ENCODE results near the gene FAM169A. TPM values are rescaled to one million over a fixed set of nuclear protein-coding genes. Genes with fewer than 3 reads are reported as not detected.

The FAM169A gene
- polyA plus RNA-seq, 2 of the 4 experiments (the other 2 are of a cell fraction): 7.9 to 18.3 TPM

DNA sequence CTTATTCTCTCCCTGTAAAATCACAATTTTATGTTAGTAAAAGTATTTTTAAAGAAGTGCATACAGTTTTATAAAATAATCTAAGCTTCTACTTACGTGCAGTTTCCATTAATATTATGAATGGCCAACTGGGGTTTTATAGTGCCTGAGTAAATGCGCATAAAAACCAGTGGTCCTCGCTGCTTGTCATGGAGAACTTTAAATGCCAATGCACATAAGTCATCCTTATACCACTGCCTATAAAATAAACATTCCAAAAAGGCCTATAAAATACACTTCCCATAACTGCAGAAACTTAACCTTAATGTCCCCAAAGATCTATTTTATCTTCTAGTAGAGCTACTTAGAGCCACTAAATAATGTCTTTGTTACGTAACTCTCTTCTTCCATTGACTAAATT, 127.8 kb downstream of the FAM169A start (continued):
- TF ChIP-seq FOSB (CRISPR knock-in tag; IDR thresholded peaks at IDR 0.05) (no peak), SREBF2 (IDR thresholded peaks at IDR 0.05) (no peak), RAD21 (conservative IDR thresholded peaks at IDR 0.05 in 1 of 2, IDR thresholded peaks at IDR 0.05 in 1 of 2) (no peak)

DNA sequence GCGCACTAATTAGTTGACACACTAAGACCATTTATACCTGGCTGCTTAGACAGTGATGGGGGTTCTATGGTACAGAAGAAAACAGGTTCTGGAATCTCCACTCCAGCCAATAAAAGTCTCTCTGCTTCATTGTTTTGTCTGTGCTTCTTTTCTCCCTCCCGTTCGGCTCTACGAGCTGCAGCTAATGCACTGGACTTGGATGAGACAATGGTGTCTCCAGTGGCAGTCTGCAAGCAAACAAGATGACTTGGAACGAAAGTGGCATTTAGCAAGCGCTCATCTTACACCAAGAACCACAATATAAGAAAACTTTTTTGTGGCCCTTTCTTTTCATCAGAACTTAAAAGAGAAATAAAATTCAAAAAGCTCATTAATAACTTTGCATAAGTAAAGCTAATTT, 129.4 kb downstream of the FAM169A start:
- POLR2A ChIA-PET: no interaction called here
- H3K9me3 ChIP-seq: no peaks in the 10 kb centered on the region
- no peak for DNase-seq (ENCODE audit: low read depth in 1 of 2, low spot score in 1 of 2)
- no peak overlapping the region for H3K27ac ChIP-seq
- no peak overlapping the region for H3K4me3 ChIP-seq
- TF ChIP-seq, protein P1, sequence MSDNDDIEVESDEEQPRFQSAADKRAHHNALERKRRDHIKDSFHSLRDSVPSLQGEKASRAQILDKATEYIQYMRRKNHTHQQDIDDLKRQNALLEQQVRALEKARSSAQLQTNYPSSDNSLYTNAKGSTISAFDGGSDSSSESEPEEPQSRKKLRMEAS (IDR thresholded peaks at IDR 0.05): no peak
- TF ChIP-seq ZNF302 (CRISPR knock-in tag; IDR thresholded peaks at IDR 0.05): no peak
- TF ChIP-seq CHD2 (IDR thresholded peaks at IDR 0.05; ENCODE audit: low read length, partially characterized antibody): no peak
- TF ChIP-seq HOXA7 (CRISPR knock-in tag; IDR thresholded peaks at IDR 0.05): no peak
- TF ChIP-seq RCOR1 (IDR thresholded peaks at IDR 0.05; ENCODE audit: low read depth, low read length): no peak
- no peak for TF ChIP-seq ZSCAN20 (CRISPR knock-in tag; IDR thresholded peaks at IDR 0.05)
- H3K4me2 ChIP-seq: no peak overlapping the region
- 91% methylated on average over 6 of the region's 6 CpGs for WGBS (ENCODE audit: missing lambda C conversion rate)
- no peaks in the 10 kb centered on the region for H3K4me1 ChIP-seq
- FAIRE-seq: no peak
- CTCF ChIA-PET: interaction anchor here (0.7 kb wide), 1 partner anchor 11 kb away, joined by 3 read pairs; no protein-coding TSS in a partner anchor
- ATAC-seq: no peak

Small RNA genes within 50 kb of the gene (small RNA-seq; reads per million reads assigned to genes)
- gene RF00561: 0 reads per million in 6 experiments

Other genes starting within 250 kb of the FAM169A start
- 20.0 and 22.5 TPM in 2 replicates for gene ENC1, start 225.7 kb downstream of the FAM169A start, polyA plus RNA-seq (2011; rRNA removed)
- 17.0 to 21.3 TPM (median 20.4 TPM) in 3 replicates for gene ENC1, start 225.7 kb downstream of the FAM169A start, polyA plus RNA-seq (2017; fragmentation: RNase III; extraction: RNeasy Plus Mini Kit Qiagen cat#74134 plus additional on column Dnase treatment)
- 111 and 153 TPM in 2 replicates for gene HEXB, start 181.2 kb downstream of the FAM169A start, polyA plus RNA-seq (2011; rRNA removed)
- gene HEXB, start 181.2 kb downstream of the FAM169A start, polyA plus RNA-seq (2017; fragmentation: RNase III; extraction: RNeasy Plus Mini Kit Qiagen cat#74134 plus additional on column Dnase treatment): 75.4 to 83.5 TPM (median 79.2 TPM) in 3 replicates
- gene GFM2, start 99.3 kb downstream of the FAM169A start, polyA plus RNA-seq (2011; rRNA removed): 54.9 and 63.1 TPM in 2 replicates
- 32.2 to 36.5 TPM (median 34.9 TPM) in 3 replicates for gene GFM2, start 99.3 kb downstream of the FAM169A start, polyA plus RNA-seq (2017; fragmentation: RNase III; extraction: RNeasy Plus Mini Kit Qiagen cat#74134 plus additional on column Dnase treatment)
- 89.5 and 192 TPM in 2 replicates for gene NSA2, start 99.1 kb downstream of the FAM169A start, polyA plus RNA-seq (2011; rRNA removed)
- 228 to 258 TPM (median 235 TPM) in 3 replicates for gene NSA2, start 99.1 kb downstream of the FAM169A start, polyA plus RNA-seq (2017; fragmentation: RNase III; extraction: RNeasy Plus Mini Kit Qiagen cat#74134 plus additional on column Dnase treatment)
- 0.34 and 0.39 TPM in 2 replicates for gene GCNT4, start 186.2 kb upstream of the FAM169A start, polyA plus RNA-seq (2011; rRNA removed)
- gene GCNT4, start 186.2 kb upstream of the FAM169A start, polyA plus RNA-seq (2017; fragmentation: RNase III; extraction: RNeasy Plus Mini Kit Qiagen cat#74134 plus additional on column Dnase treatment): 0.25 to 0.28 TPM (median 0.28 TPM) in 3 replicates

Measured in A549 (cell line).